K562 (cell line): ENCODE data around the gene GABRA4. TPM values are rescaled to one million over a fixed set of nuclear protein-coding genes. Genes with fewer than 3 reads are reported as not detected.

Experiments
- ATAC-seq: fragments of 200-7000 bp; cut with Tn5 transposase; 3 replicates; pipeline ENCODE4 v1.9.1; 2020; ENCODE audit warnings: moderate library complexity
- BruUV-seq: library from RNA; stranded (reverse); fragments of 400-500 nt; replicated peaks from 2 replicates; lab custom pipeline; 2021; lab: Mats Ljungman, UMichigan
- CTCF ChIA-PET: fragments of 300-600 bp; formaldehyde crosslinking; extraction: SDS; loops from one replicate; lab custom pipeline; 2021; ENCODE audit warnings: low intra/inter-chr PET ratio; lab: Yijun Ruan, JAX
- POLR2A ChIA-PET: fragments of 300-600, 350-650 bp; sonication (Branson Sonifier 250); formaldehyde crosslinking; extraction: SDS; loops from one replicate; lab custom pipeline; 2021; ENCODE audit warnings: antibody characterized with exemption, inconsistent platforms; lab: Yijun Ruan, JAX
- DNase-seq, 4 experiments: peaks; one replicate each; pipeline versions ENCODE4 v3.0.0 to v3.0.0-alpha.2; 2011 to 2018; ENCODE audit warnings: low spot score in 3 of 4, mixed read lengths in 3 of 4; ENCODE audit errors: extremely low read depth in 1 of 4
- FAIRE-seq: peaks from 2 replicates; lab custom pipeline; 2011; peaks lifted over from hg19 to GRCh38; lab: Jason Lieb, UNC
- H2AFZ ChIP-seq: 2 replicates; pipeline ENCODE4 v1.6.0; 2011; ENCODE audit warnings: low read depth, low read length, control low read depth, inconsistent platforms
- H3K27ac ChIP-seq: fragments of 200-600 bp; 3 replicates; pipeline ENCODE4 v1.8.0; 2011; ENCODE audit warnings: low read depth, mild to moderate bottlenecking, control low read depth, inconsistent platforms, low read length, moderate library complexity, mixed read lengths; ENCODE audit errors: extremely low read depth
- H3K27me3 ChIP-seq, 2 experiments: fragments of 300-600 bp in 1 of 2; 2 replicates in 1 of 2; 3 replicates in 1 of 2; pipeline versions ENCODE4 v1.6.0 to v1.8.0; 2011; ENCODE audit warnings: inconsistent platforms in 2 of 2, low read length in 2 of 2, mild to moderate bottlenecking in 1 of 2, mixed read lengths in 1 of 2, moderate library complexity in 1 of 2; ENCODE audit not compliant: control insufficient read depth in 2 of 2, insufficient read depth in 2 of 2
- H3K36me3 ChIP-seq: fragments of 300-600 bp; 3 replicates; pipeline ENCODE4 v1.8.0; 2011; ENCODE audit warnings: mild to moderate bottlenecking, low read length, inconsistent platforms; ENCODE audit not compliant: control insufficient read depth, insufficient read depth
- H3K4me1 ChIP-seq, 2 experiments: fragments of 200-600 bp in 1 of 2; replicated peaks in 1 of 2; 2 replicates in 1 of 2; 3 replicates in 1 of 2; pipeline versions ENCODE4 v1.5.1 to v1.8.0; 2011; ENCODE audit warnings: inconsistent platforms in 2 of 2, low read length in 2 of 2, mild to moderate bottlenecking in 1 of 2, mixed read lengths in 1 of 2, moderate library complexity in 1 of 2; ENCODE audit not compliant: control insufficient read depth in 2 of 2, insufficient read depth in 2 of 2
- H3K4me2 ChIP-seq: 2 replicates; pipeline ENCODE4 v1.6.1; 2011; ENCODE audit warnings: low read length, control low read depth, inconsistent platforms, mixed read lengths; ENCODE audit not compliant: insufficient read depth
- H3K4me3 ChIP-seq: fragments of 200-600 bp; sonication (generic), shearing (Covaris generic); 2 replicates; pipeline ENCODE4 v1.5.1; 2016; ENCODE audit warnings: control low read depth, inconsistent platforms
- H3K79me2 ChIP-seq: fragments of 200-600 bp; 3 replicates; pipeline ENCODE4 v1.8.0; 2011; ENCODE audit warnings: low read length, inconsistent platforms; ENCODE audit not compliant: control insufficient read depth, insufficient read depth
- H3K9ac ChIP-seq, 2 experiments: 2 replicates each; pipeline versions ENCODE4 v1.6.0 to v1.6.1; 2011; ENCODE audit warnings: low read depth in 2 of 2, low read length in 2 of 2, control low read depth in 1 of 2, inconsistent platforms in 1 of 2, mild to moderate bottlenecking in 1 of 2, mixed read lengths in 1 of 2; ENCODE audit not compliant: insufficient read depth in 1 of 2
- H3K9me1 ChIP-seq: one replicate; pipeline ENCODE4 v1.6.0; 2011; ENCODE audit warnings: inconsistent platforms, mild to moderate bottlenecking, low read length, moderate library complexity; ENCODE audit not compliant: control insufficient read depth, insufficient read depth
- H3K9me3 ChIP-seq: replicated peaks from 2 replicates; pipeline ENCODE4 v1.5.1; 2011; ENCODE audit warnings: low read depth, low read length, inconsistent platforms; ENCODE audit not compliant: control insufficient read depth, insufficient read depth
- H4K20me1 ChIP-seq: replicated peaks from 2 replicates; pipeline ENCODE4 v1.6.1; 2011; ENCODE audit warnings: low read length, inconsistent platforms, mixed read lengths; ENCODE audit not compliant: control insufficient read depth, insufficient read depth
- CREB3L1 ChIP-seq: fragments of 450-650 bp; IDR thresholded peaks from 2 replicates; pipeline ENCODE4 v1.6.1; 2014; ENCODE audit warnings: low read depth, mild to moderate bottlenecking, moderate library complexity, borderline replicate concordance
- FOXJ3 ChIP-seq: sonication (generic); formaldehyde crosslinking; IDR thresholded peaks from 2 replicates; pipeline ENCODE4 v1.4.0; 2020; ENCODE audit warnings: mild to moderate bottlenecking, missing genetic modification reagents
- HNRNPK ChIP-seq: fragments of 200-400 bp; formaldehyde crosslinking; IDR thresholded peaks from one replicate; pipeline ENCODE4 v1.6.1; 2018; ENCODE audit warnings: mild to moderate bottlenecking, low read depth, low read length; ENCODE audit not compliant: poor library complexity, severe bottlenecking
- MED1 ChIP-seq: sonication (generic); formaldehyde crosslinking; IDR thresholded peaks from 2 replicates; pipeline ENCODE4 v1.8.1; 2023; ENCODE audit warnings: missing genetic modification reagents, borderline replicate concordance
- MEF2A ChIP-seq: IDR thresholded peaks from 2 replicates; pipeline ENCODE4 v1.6.1; 2011; ENCODE audit warnings: low read depth, mild to moderate bottlenecking, low read length, moderate library complexity; ENCODE audit not compliant: control insufficient read depth
- NFRKB ChIP-seq: fragments of 450-650 bp; IDR thresholded peaks from 2 replicates; pipeline ENCODE4 v1.6.1; 2016; ENCODE audit warnings: low read depth
- RBFOX2 ChIP-seq: fragments of 200-400 bp; formaldehyde crosslinking; IDR thresholded peaks from 2 replicates; pipeline ENCODE4 v1.6.1; 2017; ENCODE audit warnings: low read depth, mild to moderate bottlenecking, low read length, moderate library complexity
- RBM17 ChIP-seq: fragments of 200-400 bp; formaldehyde crosslinking; IDR thresholded peaks from 2 replicates; pipeline ENCODE4 v1.6.1; 2017; ENCODE audit warnings: low read depth, mild to moderate bottlenecking, low read length, borderline replicate concordance
- RBM39 ChIP-seq: fragments of 200-400 bp; formaldehyde crosslinking; optimal IDR thresholded peaks from 2 replicates; pipeline ENCODE3; 2018; ENCODE audit warnings: low read depth, low read length
- RFX5 ChIP-seq: IDR thresholded peaks from 2 replicates; pipeline ENCODE4 v1.6.1; 2011; ENCODE audit warnings: low read depth, mild to moderate bottlenecking, improper control_type of control experiment, low read length
- SAFB ChIP-seq: fragments of 200-400 bp; formaldehyde crosslinking; IDR thresholded peaks from 2 replicates; pipeline ENCODE4 v1.6.1; 2017; ENCODE audit warnings: low read depth, low read length, borderline replicate concordance
- SLC30A9 ChIP-seq: fragments of 250-450 bp; sonication (Bioruptor Pico); IDR thresholded peaks from 2 replicates; pipeline ENCODE4 v1.8.0; 2022; ENCODE audit warnings: mild to moderate bottlenecking, moderate library complexity
- TCF7L2 ChIP-seq: fragments of 150-350 bp; IDR thresholded peaks from 2 replicates; pipeline ENCODE4 v1.6.1; 2016; ENCODE audit warnings: low read depth, mild to moderate bottlenecking, low read length, moderate library complexity
- USF1 ChIP-seq: sonication (generic); formaldehyde crosslinking; IDR thresholded peaks from 2 replicates; pipeline ENCODE4 v1.9.0; 2022; ENCODE audit warnings: mild to moderate bottlenecking, missing genetic modification reagents
- WHSC1 ChIP-seq: IDR thresholded peaks from one replicate; pipeline ENCODE4 v1.6.1; 2012; ENCODE audit warnings: low read length, control low read depth, inconsistent platforms
- YY1 ChIP-seq, 3 experiments: IDR thresholded peaks; 2 replicates each; pipeline ENCODE4 v1.6.1; 2011; ENCODE audit warnings: low read length in 2 of 3, mild to moderate bottlenecking in 2 of 3, moderate library complexity in 2 of 3, borderline replicate concordance in 1 of 3, control low read depth in 1 of 3, low read depth in 1 of 3; ENCODE audit not compliant: insufficient read depth in 3 of 3, insufficient replicate concordance in 2 of 3, control insufficient read depth in 1 of 3, insufficient read length in 1 of 3; ENCODE audit errors: extremely low read depth in 1 of 3
- ZFP30 ChIP-seq: fragments of 250-450 bp; sonication (Bioruptor Pico); IDR thresholded peaks from 2 replicates; pipeline ENCODE4 v1.8.0; 2022; ENCODE audit warnings: moderate library complexity, mild to moderate bottlenecking, inconsistent platforms, borderline replicate concordance
- ZNF41 ChIP-seq: fragments of 250-450 bp; sonication (Bioruptor Pico); conservative IDR thresholded peaks from 2 replicates; pipeline ENCODE4 v1.4.0; 2020; ENCODE audit warnings: mild to moderate bottlenecking
- ZNF586 ChIP-seq: fragments of 450-650 bp; formaldehyde crosslinking; conservative IDR thresholded peaks from 2 replicates; pipeline ENCODE4 v1.4.0; 2020; ENCODE audit warnings: mild to moderate bottlenecking, moderate library complexity
- ZZZ3 ChIP-seq: fragments of 450-650 bp; IDR thresholded peaks from 2 replicates; pipeline ENCODE4 v1.6.1; 2016; ENCODE audit warnings: antibody characterized with exemption, mild to moderate bottlenecking, moderate library complexity
- WGBS: fragments of 100-300 bp; shearing (Covaris generic); methylation state at CpG from one replicate; pipeline ENCODE4 v1.1.6; 2016; ENCODE audit warnings: low coverage, mixed read lengths; ENCODE audit not compliant: insufficient coverage; ENCODE audit errors: missing lambda C conversion rate; 5-methylcytosine and 5-hydroxymethylcytosine counted together
- in situ Hi-C: fragments of 300-500 bp; cut with MboI; formaldehyde crosslinking; loops from 4 replicates; pipeline ENCODE4 v1.15.0; 2018; ENCODE audit warnings: inconsistent platforms, mixed read lengths
- intact Hi-C: fragments of 100-400 bp; cut with micrococcal nuclease; formaldehyde crosslinking; loops from 2 replicates; pipeline ENCODE4 v1.14.2; 2022
- polyA plus RNA-seq, 8 experiments: library from polyadenylated mRNA; depleted of rRNA in 4 of 8; stranded (reverse) in 5 of 8; unstranded in 3 of 8; fragments of >200 nt; fragmentation: Nextera tagmentation in 2 of 8; fragmentation: Illumina TruSeq in 1 of 8; extraction: Ambion mirVana in 2 of 8; extraction: Trizol in 1 of 8; gene quantifications; 2 replicates each; pipeline versions ENCODE4 v1.2.1 to v1.2.3, GENCODE V29; 2011 to 2014; ENCODE audit warnings: inconsistent platforms in 1 of 8, missing spikeins in 1 of 8
- total RNA-seq, 7 experiments: library from RNA; depleted of rRNA in 6 of 7; stranded (reverse); fragments of >200 nt in 6 of 7; fragmentation: Illumina TruSeq in 2 of 7; extraction: Trizol in 2 of 7; gene quantifications; 2 replicates each; pipeline versions ENCODE4 v1.2.1 to v1.2.3, GENCODE V29; 2011 to 2021; ENCODE audit warnings: low replicate concordance in 1 of 7

Gene GABRA4
- total and polyA plus RNA-seq, 9 of the 15 experiments (the other 6 are each of a cell fraction or from before 2014, with no cell fraction given), result not detected

- H3K27ac ChIP-seq, result no peak overlapping the region
Observed at GRCh38 chr4:46870411-46870810, 123.0 kb downstream of the GABRA4 start.

More at GRCh38 chr4:46870411-46870810, 123.0 kb downstream of the GABRA4 start:
- TF ChIP-seq HNRNPK, result no peak
- TF ChIP-seq USF1 (CRISPR knock-in tag), result no peak
- TF ChIP-seq WHSC1, result no peak
- TF ChIP-seq RFX5, result no peak
- TF ChIP-seq TCF7L2, result no peak
- TF ChIP-seq MED1 (CRISPR knock-in tag), result no peak
- no peak for TF ChIP-seq SLC30A9
- TF ChIP-seq ZFP30 (CRISPR knock-in tag), result no peak
- TF ChIP-seq RBFOX2, result no peak
- no peak for TF ChIP-seq SAFB
- no peak for TF ChIP-seq RBM17
- no peak for TF ChIP-seq ZZZ3
- TF ChIP-seq ZNF586 (CRISPR knock-in tag), result no peak
- TF ChIP-seq YY1 (IDR thresholded peaks at IDR 0.05; ENCODE audit: borderline replicate concordance in 1 of 3, control insufficient read depth in 1 of 3, extremely low read depth in 1 of 3, insufficient read depth in 3 of 3, insufficient read length in 1 of 3, insufficient replicate concordance in 2 of 3, low read depth in 1 of 3, low read length in 2 of 3), result no peak
- TF ChIP-seq NFRKB, result no peak
- TF ChIP-seq CREB3L1, result no peak
- TF ChIP-seq MEF2A, result no peak
- TF ChIP-seq FOXJ3 (CRISPR knock-in tag), result no peak
- no peak for TF ChIP-seq RBM39
- no peak for TF ChIP-seq ZNF41 (CRISPR knock-in tag)
- no peaks in the 10 kb centered on the region for H3K9me1 ChIP-seq
- no peak overlapping the region for H3K9ac ChIP-seq
- no peak overlapping the region for H2AFZ ChIP-seq
- H4K20me1 ChIP-seq, result no peaks in the 10 kb centered on the region
- no peaks in the 10 kb centered on the region for H3K9me3 ChIP-seq
- intact Hi-C loops (no loop called here), in situ Hi-C loops (no loop called here)
- BruUV-seq, result no TSS peak
- WGBS, result 8% methylated on average over 2 of the region's 2 CpGs
- H3K4me2 ChIP-seq, result no peak overlapping the region
- no peak for DNase-seq
- no peaks in the 10 kb centered on the region for H3K4me1 ChIP-seq
- no peak overlapping the region for H3K4me3 ChIP-seq
- POLR2A ChIA-PET, result no interaction called here
- FAIRE-seq, result no peak
- ATAC-seq, result no peak
- CTCF ChIA-PET, result no interaction called here
- no peaks in the 10 kb centered on the region for H3K79me2 ChIP-seq
- H3K36me3 ChIP-seq, result no peaks in the 10 kb centered on the region
- H3K27me3 ChIP-seq, result no peaks in the 10 kb centered on the region
